ENCODE measurements around the gene ZNF561.

DNA sequence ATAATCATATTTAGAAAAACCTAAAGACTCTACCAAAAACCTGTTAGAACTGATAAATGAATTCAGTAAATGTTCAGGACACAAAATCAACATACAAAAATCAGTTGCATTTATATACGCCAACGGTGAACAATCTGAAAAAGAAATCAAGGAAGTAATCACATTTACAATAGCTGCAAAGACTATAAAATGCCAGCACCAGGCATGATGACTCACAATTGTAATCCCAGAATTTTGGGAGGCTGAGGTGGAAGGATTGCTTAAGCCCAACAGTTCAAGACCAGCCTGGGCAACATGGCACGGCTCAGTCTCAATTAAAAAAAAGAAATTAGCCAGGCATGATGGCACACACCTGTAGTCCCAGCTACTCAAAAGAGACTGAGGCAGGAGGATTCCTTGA lies 46.9 kb upstream of the ZNF561 start:
- TF ChIP-seq CTCF (IDR thresholded peaks at IDR 0.05; ENCODE audit: insufficient read depth, low read depth, low read length) (no peak), EZH2 (IDR thresholded peaks at IDR 0.05; ENCODE audit: insufficient read depth, low read length) (no peak)
